Globus pallidus (tissue), 1 donor: ENCODE results near the gene C3.
"Not testable (repeated sequence)": the region's sequence is repeated elsewhere in the genome, so short reads cannot be mapped to it uniquely, and the experiment has no call there.

Source experiments
- DNase-seq: peaks from one replicate; pipeline ENCODE4 v3.0.0-alpha.2; 2015; ENCODE audit warnings: low spot score

Gene C3

GRCh38 chr19:6663236-6664201 is 56.9 kb downstream of the C3 start:
- no peak for DNase-seq

DNA sequence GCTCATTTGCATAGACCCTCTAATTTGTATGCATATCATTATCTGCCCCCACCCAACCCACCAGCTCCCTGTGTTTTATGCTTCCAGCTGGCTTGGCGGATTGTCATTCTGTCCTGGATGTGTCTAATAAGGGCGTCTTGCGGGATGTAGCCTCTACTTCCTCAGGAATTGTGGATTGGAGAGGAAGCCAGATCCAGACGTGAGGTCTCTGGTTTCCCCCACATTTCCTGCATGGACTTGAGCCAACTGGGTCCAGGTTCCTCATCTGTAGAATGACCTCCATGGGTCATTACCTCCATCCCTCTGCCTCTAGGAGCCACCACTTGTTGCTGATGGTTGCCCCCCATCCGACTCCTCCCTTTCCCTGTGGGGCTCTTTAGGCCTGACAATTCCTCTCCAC is 57.7 kb downstream of the C3 start:
- no peak for DNase-seq

- not testable (repeated sequence) for DNase-seq
Measured at GRCh38 chr19:6661509-6662244, 58.8 kb downstream of the C3 start.

- no peak for DNase-seq
Measured at GRCh38 chr19:6660930-6661329, 59.5 kb downstream of the C3 start.

- DNase-seq = not testable (repeated sequence)
Measured at GRCh38 chr19:6656390-6656789, 64.1 kb downstream of the C3 start.

- DNase-seq = no peak
Measured at GRCh38 chr19:6654347-6655310, 65.8 kb downstream of the C3 start.

DNA sequence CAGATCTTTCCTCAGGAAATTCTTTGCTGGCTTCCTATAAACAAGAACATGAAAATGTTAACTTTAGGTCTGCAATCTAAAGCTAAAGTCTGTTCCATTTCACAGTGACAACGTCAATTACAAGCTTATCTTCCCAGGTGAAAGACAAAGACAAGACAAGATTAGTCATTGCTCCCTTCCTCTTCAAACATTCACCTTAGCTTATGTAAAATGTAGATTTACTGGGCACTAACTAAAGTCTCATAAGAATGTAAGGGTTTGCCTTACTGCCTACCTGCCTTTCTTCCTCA is 67.7 kb downstream of the C3 start:
- no peak for DNase-seq

GRCh38 chr19:6651965-6652804 is 68.3 kb downstream of the C3 start:
- no peak for DNase-seq

DNA sequence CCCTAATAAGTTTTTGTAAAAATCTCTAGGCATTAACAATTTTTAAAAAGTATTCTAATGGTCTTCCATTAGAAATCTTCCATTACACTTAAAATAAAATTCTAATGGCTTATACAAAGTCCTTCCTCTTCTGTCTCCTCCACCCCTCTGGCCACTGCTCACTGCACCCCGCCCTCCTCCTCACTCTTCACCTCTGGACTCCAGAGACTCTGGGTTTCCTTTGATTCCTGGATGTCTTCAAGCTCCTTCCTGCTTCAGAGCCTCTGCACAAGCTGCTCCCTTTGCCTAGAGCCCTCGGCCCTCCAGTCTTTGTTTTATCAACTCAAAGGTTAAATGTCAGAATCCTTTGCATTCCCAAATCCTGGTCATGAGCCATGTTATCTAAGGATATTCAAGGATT is 71.3 kb downstream of the C3 start:
- DNase-seq = no peak

DNA sequence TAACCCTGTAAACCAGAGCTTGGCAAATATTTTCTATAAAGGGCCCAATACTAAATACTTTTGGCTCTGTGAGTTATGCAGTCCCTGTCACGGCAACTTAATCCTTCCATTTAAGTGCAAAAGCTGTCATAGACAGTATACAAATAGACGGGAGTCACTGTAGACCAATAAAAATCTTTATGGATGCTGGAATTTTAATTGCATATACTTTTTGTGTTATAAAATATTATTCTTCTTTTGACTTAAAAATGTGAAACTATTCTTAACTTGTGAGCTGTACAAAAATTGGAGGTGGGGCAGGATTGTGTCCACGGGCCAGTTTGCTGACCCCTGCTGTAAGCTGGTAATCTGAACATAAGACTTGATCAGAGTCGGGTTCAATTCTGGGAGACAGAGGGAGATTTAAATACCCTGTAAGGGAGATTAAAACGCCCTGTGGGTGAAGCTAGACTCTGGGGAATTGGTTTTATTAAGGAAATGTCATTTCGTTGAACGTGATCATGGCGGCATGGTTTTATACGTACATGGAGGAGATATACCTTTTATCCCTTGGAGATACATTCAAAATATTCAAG is 72.2 kb downstream of the C3 start:
- no peak for DNase-seq

- DNase-seq = no peak
Measured at GRCh38 chr19:6644796-6645195, 75.7 kb downstream of the C3 start.

DNA sequence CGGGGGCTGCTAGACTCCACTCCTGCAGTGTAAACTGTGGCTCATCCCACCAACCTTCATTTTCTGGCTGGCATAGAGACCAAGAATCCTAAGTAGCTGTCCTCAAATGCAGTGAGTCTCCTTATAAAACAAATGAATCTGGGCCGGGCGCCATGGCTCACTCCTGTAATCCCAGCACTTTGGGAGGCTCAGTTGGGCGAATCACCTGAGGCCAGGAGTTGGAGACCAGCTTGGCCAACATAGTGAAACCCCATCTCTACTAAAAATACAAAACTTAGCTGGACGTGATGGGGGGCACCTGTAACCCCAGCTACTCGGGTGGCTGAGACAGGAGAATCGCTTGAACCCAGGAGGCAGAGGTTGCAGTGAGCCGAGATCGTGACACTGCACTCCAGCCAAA is 80.1 kb downstream of the C3 start:
- not testable (repeated sequence) for DNase-seq

DNA sequence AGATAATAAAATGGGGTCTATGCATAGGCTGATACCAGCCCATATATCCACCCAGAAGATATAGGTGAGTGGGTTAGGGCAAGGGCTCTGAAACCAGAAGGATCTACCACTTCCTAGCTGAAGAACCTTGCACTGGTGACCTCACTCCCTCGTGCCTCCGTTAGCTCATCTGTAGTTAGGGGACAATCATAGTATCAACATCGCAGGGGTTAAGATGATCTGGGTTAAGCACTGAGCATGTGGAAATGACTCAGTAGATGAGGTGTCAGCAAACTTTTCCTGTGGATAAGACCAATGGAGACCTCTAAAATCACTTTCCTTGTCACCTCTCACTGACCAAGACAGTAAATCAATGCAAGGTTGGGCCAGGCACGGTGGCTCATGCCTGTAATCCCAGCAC is 81.0 kb downstream of the C3 start:
- DNase-seq = no peak

DNA sequence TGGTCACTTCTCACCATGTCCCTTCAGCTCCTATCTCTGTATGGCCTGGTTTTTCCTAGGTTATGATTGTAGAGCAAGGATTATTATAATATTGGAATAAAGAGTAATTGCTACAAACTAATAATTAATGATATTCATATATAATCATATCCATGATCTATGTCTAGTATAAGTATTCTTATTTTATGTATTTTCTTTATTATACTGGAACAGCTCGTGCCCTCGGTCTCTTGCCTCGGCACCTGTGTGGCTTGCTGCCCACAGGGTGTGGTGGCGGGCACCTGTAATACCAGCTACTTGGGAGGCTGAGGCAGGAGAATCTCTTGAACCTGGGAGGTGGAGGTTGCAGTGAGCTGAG is 87.0 kb downstream of the C3 start:
- not testable (repeated sequence) for DNase-seq

GRCh38 chr19:6632747-6633455 is 87.5 kb downstream of the C3 start:
- peak; percentile 77 for DNase-seq

GRCh38 chr19:6632002-6632621 is 88.3 kb downstream of the C3 start:
- DNase-seq = peak; percentile 81
